KMS-11 (cell line): ENCODE results near the gene CDK7.

ENCODE experiments used
- H2AFZ ChIP-seq: fragments of 200-600 bp; sonication (generic); 2 replicates; pipeline ENCODE4 v1.6.1; 2016; ENCODE audit warnings: antibody characterized with exemption, mixed run types, low read depth
- H3K27ac ChIP-seq: fragments of 200-600 bp; sonication (generic); 2 replicates; pipeline ENCODE4 v1.6.1; 2016; ENCODE audit warnings: mild to moderate bottlenecking, mixed run types
- H3K27me3 ChIP-seq: fragments of 200-600 bp; sonication (generic); 2 replicates; pipeline ENCODE4 v1.6.1; 2017; ENCODE audit warnings: mild to moderate bottlenecking, low read depth, mixed run types, moderate library complexity; ENCODE audit not compliant: insufficient read depth
- H3K36me3 ChIP-seq: fragments of 200-600 bp; sonication (generic); 2 replicates; pipeline ENCODE4 v1.6.1; 2017; ENCODE audit warnings: mild to moderate bottlenecking, mixed run types; ENCODE audit not compliant: insufficient read depth
- H3K4me1 ChIP-seq: fragments of 200-600 bp; sonication (generic); 2 replicates; pipeline ENCODE4 v1.6.1; 2016; ENCODE audit warnings: mild to moderate bottlenecking, low read depth, mixed run types; ENCODE audit not compliant: poor library complexity, severe bottlenecking
- H3K4me2 ChIP-seq: fragments of 200-600 bp; sonication (generic); 2 replicates; pipeline ENCODE4 v1.7.0; 2016; ENCODE audit warnings: mild to moderate bottlenecking, mixed run types
- H3K4me3 ChIP-seq: fragments of 200-600 bp; sonication (generic); IDR thresholded peaks from 2 replicates; pipeline ENCODE4 v1.6.1; 2017; ENCODE audit warnings: low read depth, low read length, mixed read lengths; ENCODE audit not compliant: insufficient read depth
- H3K79me2 ChIP-seq: fragments of 200-600 bp; sonication (generic); 2 replicates; pipeline ENCODE4 v1.6.1; 2016; ENCODE audit warnings: low read depth, mixed run types; ENCODE audit not compliant: insufficient read depth
- H3K9ac ChIP-seq: fragments of 200-600 bp; sonication (generic); 2 replicates; pipeline ENCODE4 v1.6.1; 2016; ENCODE audit warnings: mild to moderate bottlenecking, mixed run types
- H4K20me1 ChIP-seq: fragments of 200-600 bp; sonication (generic); 2 replicates; pipeline ENCODE4 v1.6.1; 2016; ENCODE audit warnings: mild to moderate bottlenecking, mixed run types; ENCODE audit not compliant: insufficient read depth
- TF ChIP-seq, protein P1 (sequence below): fragments of 200-600 bp; sonication (generic); conservative IDR thresholded peaks from 2 replicates; pipeline ENCODE4 v1.6.1; 2017; ENCODE audit warnings: low read depth, mild to moderate bottlenecking, antibody characterized with exemption, low read length, moderate library complexity, mixed read lengths

Gene CDK7

DNA sequence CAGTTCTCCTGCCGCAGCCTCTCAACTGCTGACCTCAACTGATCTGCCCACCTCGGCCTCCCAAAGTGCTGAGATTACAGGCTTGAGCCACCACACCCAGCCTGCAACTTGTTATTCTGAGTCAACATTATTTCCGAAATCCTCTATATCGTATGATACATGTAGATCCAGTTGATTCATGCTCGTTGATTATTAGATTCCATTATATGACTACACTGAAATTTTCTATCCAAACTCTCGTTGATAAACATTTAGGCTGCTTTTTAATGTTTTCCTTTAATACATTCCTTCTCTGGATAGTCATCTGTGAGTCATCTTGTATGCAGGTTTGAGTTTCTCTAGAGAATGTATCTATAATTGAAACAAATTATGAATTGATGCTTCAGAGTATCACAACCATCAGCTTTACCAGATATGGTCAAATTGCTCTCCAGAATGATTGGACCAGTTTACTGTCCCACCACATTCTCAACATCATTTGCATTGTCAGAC, 4.1 kb downstream of the CDK7 start:
- Histone ChIP-seq H3K4me2 (no peak overlapping the region), H3K9ac (no peak overlapping the region), H3K27ac (no peak overlapping the region), H3K27me3 (no peaks in the 10 kb centered on the region), H2AFZ (no peak overlapping the region), H3K79me2 (peaks cover 35% of the 10 kb centered on the region), H3K36me3 (no peaks in the 10 kb centered on the region), H3K4me3 (no peak overlapping the region), H3K4me1 (peaks cover 19% of the 10 kb centered on the region), H4K20me1 (no peaks in the 10 kb centered on the region)
- TF ChIP-seq, protein P1, sequence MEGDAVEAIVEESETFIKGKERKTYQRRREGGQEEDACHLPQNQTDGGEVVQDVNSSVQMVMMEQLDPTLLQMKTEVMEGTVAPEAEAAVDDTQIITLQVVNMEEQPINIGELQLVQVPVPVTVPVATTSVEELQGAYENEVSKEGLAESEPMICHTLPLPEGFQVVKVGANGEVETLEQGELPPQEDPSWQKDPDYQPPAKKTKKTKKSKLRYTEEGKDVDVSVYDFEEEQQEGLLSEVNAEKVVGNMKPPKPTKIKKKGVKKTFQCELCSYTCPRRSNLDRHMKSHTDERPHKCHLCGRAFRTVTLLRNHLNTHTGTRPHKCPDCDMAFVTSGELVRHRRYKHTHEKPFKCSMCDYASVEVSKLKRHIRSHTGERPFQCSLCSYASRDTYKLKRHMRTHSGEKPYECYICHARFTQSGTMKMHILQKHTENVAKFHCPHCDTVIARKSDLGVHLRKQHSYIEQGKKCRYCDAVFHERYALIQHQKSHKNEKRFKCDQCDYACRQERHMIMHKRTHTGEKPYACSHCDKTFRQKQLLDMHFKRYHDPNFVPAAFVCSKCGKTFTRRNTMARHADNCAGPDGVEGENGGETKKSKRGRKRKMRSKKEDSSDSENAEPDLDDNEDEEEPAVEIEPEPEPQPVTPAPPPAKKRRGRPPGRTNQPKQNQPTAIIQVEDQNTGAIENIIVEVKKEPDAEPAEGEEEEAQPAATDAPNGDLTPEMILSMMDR = no peak

DNA sequence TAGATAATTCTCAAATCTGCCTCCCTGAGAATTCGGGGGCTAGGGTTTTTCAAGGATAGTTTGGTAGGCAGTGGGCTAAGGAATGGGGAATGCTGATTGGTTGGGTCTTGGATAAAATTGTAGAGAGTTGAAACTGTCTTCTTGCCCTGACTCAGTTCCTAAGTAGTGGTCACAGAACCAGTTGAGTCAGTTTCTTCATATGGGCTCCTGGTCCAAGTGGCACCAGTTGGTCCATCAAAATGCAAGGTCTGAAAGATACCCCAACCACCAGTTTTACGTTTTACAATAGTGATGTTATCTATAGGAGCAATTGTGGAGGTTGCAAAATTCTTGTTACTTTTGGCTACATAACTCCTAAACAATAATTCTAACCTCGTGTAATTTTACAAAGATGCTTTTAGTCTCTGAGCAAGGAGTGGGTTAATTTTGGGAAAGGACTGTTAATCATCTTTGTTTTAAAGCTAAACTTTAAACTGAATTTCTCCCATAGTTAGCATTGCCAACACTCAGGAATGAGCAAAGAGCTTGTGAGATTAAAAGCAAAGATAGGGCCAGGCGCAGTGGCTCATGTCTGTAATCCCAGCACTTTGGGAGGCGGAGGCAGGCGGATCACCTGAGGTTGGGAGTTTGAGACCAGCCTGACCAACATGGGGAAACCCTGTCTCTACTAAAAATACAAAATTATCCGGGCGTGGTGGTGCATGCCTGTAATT, 7.7 kb downstream of the CDK7 start:
- H3K36me3 ChIP-seq = no peaks in the 10 kb centered on the region
- TF ChIP-seq, protein P1 = no peak
- H3K4me2 ChIP-seq = no peak overlapping the region
- H3K27me3 ChIP-seq = no peaks in the 10 kb centered on the region
- peaks cover 43% of the 10 kb centered on the region for H3K79me2 ChIP-seq
- no peak overlapping the region for H3K27ac ChIP-seq
- no peak overlapping the region for H2AFZ ChIP-seq
- H3K4me3 ChIP-seq = no peak overlapping the region
- H4K20me1 ChIP-seq = no peaks in the 10 kb centered on the region; the same call in 1 of the 2 replicates
- H3K9ac ChIP-seq = no peak overlapping the region
- no peaks in the 10 kb centered on the region for H3K4me1 ChIP-seq

DNA sequence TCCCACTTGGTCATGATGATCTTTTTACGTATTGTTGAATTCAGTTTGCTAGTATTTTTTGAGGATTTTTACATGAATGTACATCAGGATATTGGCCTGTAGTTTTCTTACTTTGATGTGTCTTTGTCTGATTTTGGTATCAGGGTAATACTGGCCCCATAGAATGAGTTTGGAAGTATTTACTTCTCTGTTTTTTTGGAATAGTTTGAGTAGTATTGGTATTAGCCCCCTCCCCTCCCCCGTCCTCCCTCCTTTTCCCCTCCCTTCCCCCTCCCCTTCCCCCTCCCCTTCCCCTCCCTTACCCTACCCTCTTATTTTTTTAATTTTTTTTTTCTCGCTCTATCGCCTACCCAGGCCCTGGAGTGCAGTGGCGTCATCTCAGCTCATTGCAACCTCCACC, 10.3 kb downstream of the CDK7 start:
- no peak overlapping the region for H2AFZ ChIP-seq
- TF ChIP-seq, protein P1 = no peak

DNA sequence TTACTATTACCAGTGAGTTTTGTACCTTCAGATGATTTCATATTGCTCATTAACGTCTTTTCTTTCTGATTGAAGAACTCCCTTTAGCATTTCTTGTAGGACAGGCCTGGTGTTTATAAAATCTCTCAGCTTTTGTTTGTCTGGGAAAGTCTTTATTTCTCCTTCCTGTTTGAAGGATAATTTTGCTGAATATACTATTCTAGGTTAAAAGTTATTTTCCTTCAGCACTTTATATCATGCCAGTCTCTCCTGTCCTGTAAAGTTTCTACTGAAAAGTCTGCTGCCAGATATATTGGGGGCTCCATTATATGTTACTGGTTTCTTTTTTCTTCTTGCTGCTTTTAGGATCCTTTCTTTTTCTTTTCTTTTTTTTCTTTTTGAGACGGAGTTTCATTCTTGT, 13.3 kb downstream of the CDK7 start:
- Histone ChIP-seq H3K4me1 (peaks cover 12% of the 10 kb centered on the region), H3K4me2 (no peak overlapping the region), H3K9ac (no peak overlapping the region), H3K79me2 (peaks cover 46% of the 10 kb centered on the region), H4K20me1 (no peaks in the 10 kb centered on the region; the same call in 1 of the 2 replicates), H3K4me3 (no peak overlapping the region), H3K27me3 (no peaks in the 10 kb centered on the region), H2AFZ (no peak overlapping the region), H3K27ac (no peak overlapping the region), H3K36me3 (no peaks in the 10 kb centered on the region)
- TF ChIP-seq, protein P1 = no peak

More for the DNA sequence above, 10.3 kb downstream of the CDK7 start:
- Histone ChIP-seq H3K9ac (no peak overlapping the region), H4K20me1 (no peaks in the 10 kb centered on the region; the same call in 1 of the 2 replicates), H3K4me1 (peaks cover 3% of the 10 kb centered on the region), H3K27me3 (no peaks in the 10 kb centered on the region), H3K36me3 (no peaks in the 10 kb centered on the region), H3K27ac (no peak overlapping the region), H3K4me3 (no peak overlapping the region), H3K4me2 (no peak overlapping the region), H3K79me2 (peaks cover 65% of the 10 kb centered on the region)
